ENCODE results near the gene SLC49A4. TPM values are rescaled to one million over a fixed set of nuclear protein-coding genes. Genes with fewer than 3 reads are reported as not detected.

The SLC49A4 gene
- total RNA-seq, 1 experiment from 2014 or later, result 10.2 TPM

DNA sequence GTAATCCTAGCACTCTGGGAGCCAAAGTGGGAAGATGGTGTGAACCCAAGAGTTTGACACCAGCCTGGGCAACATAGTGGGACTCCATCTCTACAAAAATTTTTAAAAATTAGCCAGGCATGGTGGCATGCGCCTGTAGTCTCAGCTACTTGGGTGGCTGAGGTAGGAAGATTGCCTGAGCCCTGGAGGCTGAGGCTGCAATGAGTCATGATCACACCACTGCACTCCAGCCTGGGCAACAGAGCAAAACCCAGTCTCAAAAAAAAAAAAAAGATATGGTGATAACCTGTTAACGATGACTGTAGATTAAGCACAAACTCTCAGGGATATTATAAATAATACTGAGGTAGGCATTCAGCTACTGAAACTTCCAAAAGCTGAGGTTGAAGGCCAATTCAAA lies 107.5 kb downstream of the SLC49A4 start (continued):
- no peak for TF ChIP-seq CREB1 (CRISPR knock-in tag; IDR thresholded peaks at IDR 0.05)

DNA sequence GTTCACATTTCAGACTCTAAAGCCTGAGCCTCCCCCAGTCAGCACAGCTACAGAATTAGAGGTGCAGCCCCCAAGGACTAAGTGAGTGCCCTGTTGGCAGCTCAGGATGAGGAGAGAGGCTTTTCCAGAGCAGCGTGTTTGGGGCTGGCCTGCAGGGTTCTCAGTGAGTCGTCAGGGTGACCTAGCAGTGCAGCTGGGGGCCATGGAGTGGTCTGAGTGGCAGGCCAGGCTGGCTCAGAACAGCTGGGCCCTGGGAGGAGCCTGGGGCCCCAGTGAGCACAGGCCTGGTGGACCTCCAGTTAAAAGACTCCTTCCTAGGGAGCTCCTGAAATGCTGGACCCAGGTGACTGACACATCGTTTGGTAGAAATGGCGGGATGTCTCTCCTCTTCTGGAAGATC lies 108.3 kb downstream of the SLC49A4 start:
- DNase-seq (ENCODE audit: low spot score), result no peak
- Mint-ChIP-seq H3K27me3 (ENCODE audit: low read depth) (no peaks in the 10 kb centered on the region), H3K4me1 (peaks cover 15% of the 10 kb centered on the region), H3K27ac (no peak overlapping the region), H3K9me3 (no peaks in the 10 kb centered on the region), H3K36me3 (no peaks in the 10 kb centered on the region), H3K4me3 (no peak overlapping the region)
- POLR2A ChIA-PET, result no interaction called here
- CTCF ChIA-PET, result interaction anchor here (0.9 to 1.7 kb wide), 4 partner anchors 9 to 125 kb away, joined by 3 to 8 read pairs (median 3); partner anchors contain the start of gene SEMA5B
- ATAC-seq, result peak; percentile 89
- TF ChIP-seq NR3C1 (CRISPR knock-in tag; conservative IDR thresholded peaks at IDR 0.05; ENCODE audit: low read depth) (no peak), TEAD1 (CRISPR knock-in tag; IDR thresholded peaks at IDR 0.05) (no peak), KAT7 (CRISPR knock-in tag; IDR thresholded peaks at IDR 0.05; ENCODE audit: borderline replicate concordance) (no peak), RORB (CRISPR knock-in tag; IDR thresholded peaks at IDR 0.05) (no peak), GTF2I (CRISPR knock-in tag; conservative IDR thresholded peaks at IDR 0.05) (no peak), JAZF1 (CRISPR knock-in tag; IDR thresholded peaks at IDR 0.05) (no peak), ELF4 (CRISPR knock-in tag; IDR thresholded peaks at IDR 0.05; ENCODE audit: low read depth) (no peak)
- TF ChIP-seq, protein P1, sequence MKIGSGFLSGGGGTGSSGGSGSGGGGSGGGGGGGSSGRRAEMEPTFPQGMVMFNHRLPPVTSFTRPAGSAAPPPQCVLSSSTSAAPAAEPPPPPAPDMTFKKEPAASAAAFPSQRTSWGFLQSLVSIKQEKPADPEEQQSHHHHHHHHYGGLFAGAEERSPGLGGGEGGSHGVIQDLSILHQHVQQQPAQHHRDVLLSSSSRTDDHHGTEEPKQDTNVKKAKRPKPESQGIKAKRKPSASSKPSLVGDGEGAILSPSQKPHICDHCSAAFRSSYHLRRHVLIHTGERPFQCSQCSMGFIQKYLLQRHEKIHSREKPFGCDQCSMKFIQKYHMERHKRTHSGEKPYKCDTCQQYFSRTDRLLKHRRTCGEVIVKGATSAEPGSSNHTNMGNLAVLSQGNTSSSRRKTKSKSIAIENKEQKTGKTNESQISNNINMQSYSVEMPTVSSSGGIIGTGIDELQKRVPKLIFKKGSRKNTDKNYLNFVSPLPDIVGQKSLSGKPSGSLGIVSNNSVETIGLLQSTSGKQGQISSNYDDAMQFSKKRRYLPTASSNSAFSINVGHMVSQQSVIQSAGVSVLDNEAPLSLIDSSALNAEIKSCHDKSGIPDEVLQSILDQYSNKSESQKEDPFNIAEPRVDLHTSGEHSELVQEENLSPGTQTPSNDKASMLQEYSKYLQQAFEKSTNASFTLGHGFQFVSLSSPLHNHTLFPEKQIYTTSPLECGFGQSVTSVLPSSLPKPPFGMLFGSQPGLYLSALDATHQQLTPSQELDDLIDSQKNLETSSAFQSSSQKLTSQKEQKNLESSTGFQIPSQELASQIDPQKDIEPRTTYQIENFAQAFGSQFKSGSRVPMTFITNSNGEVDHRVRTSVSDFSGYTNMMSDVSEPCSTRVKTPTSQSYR (CRISPR knock-in tag; IDR thresholded peaks at IDR 0.05), result no peak

DNA sequence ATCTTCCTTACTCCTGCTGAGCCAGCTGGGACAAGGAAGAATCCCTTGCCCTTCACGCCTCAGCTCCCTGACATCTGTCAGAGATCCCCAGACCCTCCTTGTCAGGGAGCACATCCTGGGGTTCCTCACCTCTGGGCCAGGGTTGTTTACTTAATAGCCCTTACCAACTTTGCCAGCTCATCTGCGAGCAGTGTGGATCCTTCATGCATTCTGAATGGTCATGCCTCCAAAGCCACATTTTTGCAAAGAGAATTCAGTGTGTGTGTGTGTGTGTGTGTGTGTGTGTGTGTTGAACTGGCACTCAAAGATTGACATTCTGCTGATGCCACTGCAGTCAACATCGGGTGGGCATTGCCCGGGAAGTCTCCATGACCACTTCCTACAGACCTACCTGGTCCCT lies 112.6 kb downstream of the SLC49A4 start:
- DNase-seq (ENCODE audit: low spot score) (no peak), ATAC-seq (no peak)
- Mint-ChIP-seq H3K4me3 (no peak overlapping the region), H3K9me3 (no peaks in the 10 kb centered on the region), H3K36me3 (no peaks in the 10 kb centered on the region), H3K4me1 (peaks cover 15% of the 10 kb centered on the region), H3K27me3 (ENCODE audit: low read depth) (no peaks in the 10 kb centered on the region), H3K27ac (no peak overlapping the region)
- TF ChIP-seq GRHL2 (CRISPR knock-in tag; IDR thresholded peaks at IDR 0.05; ENCODE audit: insufficient replicate concordance, severe bottlenecking) (no peak), IRF2 (CRISPR knock-in tag; IDR thresholded peaks at IDR 0.05; ENCODE audit: borderline replicate concordance, low read depth) (no peak)
- TF ChIP-seq, protein P2, sequence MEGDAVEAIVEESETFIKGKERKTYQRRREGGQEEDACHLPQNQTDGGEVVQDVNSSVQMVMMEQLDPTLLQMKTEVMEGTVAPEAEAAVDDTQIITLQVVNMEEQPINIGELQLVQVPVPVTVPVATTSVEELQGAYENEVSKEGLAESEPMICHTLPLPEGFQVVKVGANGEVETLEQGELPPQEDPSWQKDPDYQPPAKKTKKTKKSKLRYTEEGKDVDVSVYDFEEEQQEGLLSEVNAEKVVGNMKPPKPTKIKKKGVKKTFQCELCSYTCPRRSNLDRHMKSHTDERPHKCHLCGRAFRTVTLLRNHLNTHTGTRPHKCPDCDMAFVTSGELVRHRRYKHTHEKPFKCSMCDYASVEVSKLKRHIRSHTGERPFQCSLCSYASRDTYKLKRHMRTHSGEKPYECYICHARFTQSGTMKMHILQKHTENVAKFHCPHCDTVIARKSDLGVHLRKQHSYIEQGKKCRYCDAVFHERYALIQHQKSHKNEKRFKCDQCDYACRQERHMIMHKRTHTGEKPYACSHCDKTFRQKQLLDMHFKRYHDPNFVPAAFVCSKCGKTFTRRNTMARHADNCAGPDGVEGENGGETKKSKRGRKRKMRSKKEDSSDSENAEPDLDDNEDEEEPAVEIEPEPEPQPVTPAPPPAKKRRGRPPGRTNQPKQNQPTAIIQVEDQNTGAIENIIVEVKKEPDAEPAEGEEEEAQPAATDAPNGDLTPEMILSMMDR (IDR thresholded peaks at IDR 0.05), result no peak
- TF ChIP-seq, protein P3, sequence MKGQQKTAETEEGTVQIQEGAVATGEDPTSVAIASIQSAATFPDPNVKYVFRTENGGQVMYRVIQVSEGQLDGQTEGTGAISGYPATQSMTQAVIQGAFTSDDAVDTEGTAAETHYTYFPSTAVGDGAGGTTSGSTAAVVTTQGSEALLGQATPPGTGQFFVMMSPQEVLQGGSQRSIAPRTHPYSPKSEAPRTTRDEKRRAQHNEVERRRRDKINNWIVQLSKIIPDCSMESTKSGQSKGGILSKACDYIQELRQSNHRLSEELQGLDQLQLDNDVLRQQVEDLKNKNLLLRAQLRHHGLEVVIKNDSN (CRISPR knock-in tag; IDR thresholded peaks at IDR 0.05), result no peak
- POLR2A ChIA-PET, result no interaction called here
- CTCF ChIA-PET, result interaction anchor here (0.5 kb wide), 1 partner anchor 583 kb away, joined by 3 read pairs; no protein-coding TSS in a partner anchor

DNA sequence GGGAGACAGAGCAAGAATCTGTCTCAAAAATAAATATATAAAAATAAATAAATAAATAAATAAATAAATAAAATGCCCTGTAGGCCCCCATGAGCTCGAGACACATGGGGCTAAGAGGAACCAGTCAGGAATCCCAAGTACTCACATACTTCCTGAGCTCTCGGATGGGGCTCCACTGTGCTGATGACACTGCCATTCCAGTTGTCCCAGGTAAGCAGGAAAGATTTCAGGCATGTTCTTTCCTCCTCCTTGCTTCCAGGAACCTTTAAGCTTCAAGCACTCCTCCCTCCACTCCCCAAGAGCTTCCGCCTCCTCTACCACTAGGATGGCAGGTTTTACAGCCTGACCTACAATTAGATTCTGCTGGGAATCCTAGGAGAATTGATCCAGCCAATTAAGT lies 113.4 kb downstream of the SLC49A4 start:
- CTCF ChIA-PET, result no interaction called here
- H3K27me3 Mint-ChIP-seq (ENCODE audit: low read depth), result no peaks in the 10 kb centered on the region
- TF ChIP-seq KAT7 (CRISPR knock-in tag; IDR thresholded peaks at IDR 0.05; ENCODE audit: borderline replicate concordance), result no peak
- TF ChIP-seq TEAD1 (CRISPR knock-in tag; IDR thresholded peaks at IDR 0.05), result no peak
- no peak for TF ChIP-seq MXD4 (CRISPR knock-in tag; IDR thresholded peaks at IDR 0.05; ENCODE audit: borderline replicate concordance)
- no peak for TF ChIP-seq FOXK1 (CRISPR knock-in tag; IDR thresholded peaks at IDR 0.05)
- POLR2A ChIA-PET, result no interaction called here
- no peak overlapping the region for H3K27ac Mint-ChIP-seq
- DNase-seq (ENCODE audit: low spot score) (no peak), ATAC-seq (no peak)
- peaks cover 15% of the 10 kb centered on the region for H3K4me1 Mint-ChIP-seq
- H3K36me3 Mint-ChIP-seq, result no peaks in the 10 kb centered on the region
- no peak overlapping the region for H3K4me3 Mint-ChIP-seq
- no peaks in the 10 kb centered on the region for H3K9me3 Mint-ChIP-seq
